GM18909 (cell line): Measurements from ENCODE around the gene RIMBP2.

Experiments
- ATAC-seq: cut with Tn5 transposase; IDR thresholded peaks from one replicate; pipeline ENCODE4 v1.9.1; 2021; ENCODE audit warnings: mild to moderate bottlenecking; ENCODE audit not compliant: unreplicated experiment, poor library complexity

The RIMBP2 gene

DNA sequence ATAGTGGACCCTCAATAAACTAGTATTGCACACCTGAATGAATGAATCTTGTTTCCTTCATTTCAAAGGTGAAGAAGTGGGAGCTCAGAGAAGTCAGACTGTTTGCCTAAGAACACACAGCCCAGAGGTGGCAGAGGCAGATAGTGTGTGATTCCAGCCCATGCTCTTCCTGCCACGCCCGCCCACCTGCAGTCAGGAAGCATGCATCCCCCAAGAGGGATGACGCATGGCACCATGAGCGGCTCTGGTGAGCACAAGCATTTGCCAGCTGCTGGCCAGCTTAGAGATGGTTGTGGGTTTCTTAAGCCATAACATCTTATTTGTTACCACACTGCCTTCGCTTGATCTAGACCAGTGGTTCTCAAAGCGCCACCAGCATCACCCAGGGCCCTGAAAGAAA lies 133.8 kb downstream of the RIMBP2 start:
- no peak for ATAC-seq

DNA sequence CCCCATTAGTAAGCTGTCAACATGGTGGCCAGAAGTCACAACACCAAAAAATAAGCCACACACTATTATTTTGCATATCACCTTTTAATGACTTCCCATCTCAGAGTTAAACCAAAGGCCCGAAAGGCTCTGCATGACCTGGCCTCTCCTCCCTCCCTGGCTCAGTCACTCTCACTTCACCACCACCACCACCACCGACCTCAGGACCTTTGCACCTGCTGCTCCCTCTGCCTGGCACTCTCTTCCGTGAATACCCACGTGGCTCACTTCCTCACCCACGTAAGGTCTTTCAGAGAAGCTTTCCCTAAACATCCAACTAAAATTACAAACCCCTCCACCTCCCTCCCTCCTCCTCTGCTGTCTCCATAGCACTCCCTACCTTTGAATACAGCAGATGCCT lies 134.3 kb downstream of the RIMBP2 start:
- no peak for ATAC-seq

DNA sequence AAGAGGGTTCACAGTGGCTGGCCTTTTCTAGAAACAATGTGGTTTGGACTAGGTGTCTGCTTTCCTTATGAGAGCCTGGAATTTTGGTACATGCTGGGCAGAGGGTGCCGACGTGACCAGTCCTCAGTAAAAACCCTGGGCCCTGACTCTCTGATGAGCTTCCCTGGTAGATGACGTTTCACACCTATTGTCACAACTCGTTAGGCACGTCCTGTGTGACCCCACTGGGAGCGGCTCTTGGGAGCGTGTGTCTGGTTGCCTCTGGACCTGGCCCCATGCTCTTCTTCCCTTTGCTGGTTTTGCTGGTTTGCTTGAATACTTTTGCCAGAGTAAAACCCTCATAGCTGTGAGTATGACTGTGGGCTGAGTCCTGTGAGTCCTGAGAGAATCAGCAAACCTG lies 136.9 kb downstream of the RIMBP2 start:
- no peak for ATAC-seq

DNA sequence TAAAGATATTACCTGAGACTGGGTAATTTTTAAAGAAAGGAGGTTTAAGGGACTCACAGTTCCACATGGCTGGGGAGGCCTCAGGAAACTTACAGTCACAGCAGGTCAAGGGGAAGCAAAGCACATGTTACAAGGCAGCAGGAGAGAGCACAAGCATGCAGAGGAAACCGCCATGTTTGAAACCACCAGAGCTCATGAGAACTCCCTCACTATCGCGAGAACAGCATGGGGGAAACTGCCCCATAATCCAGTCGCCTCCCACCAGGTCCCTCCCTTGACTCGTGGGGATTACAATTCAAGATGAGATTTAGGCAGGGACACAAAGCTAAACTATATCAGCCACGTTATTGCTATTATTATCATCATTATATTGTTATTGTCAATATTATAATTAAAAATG lies 138.7 kb downstream of the RIMBP2 start:
- ATAC-seq, result no peak

DNA sequence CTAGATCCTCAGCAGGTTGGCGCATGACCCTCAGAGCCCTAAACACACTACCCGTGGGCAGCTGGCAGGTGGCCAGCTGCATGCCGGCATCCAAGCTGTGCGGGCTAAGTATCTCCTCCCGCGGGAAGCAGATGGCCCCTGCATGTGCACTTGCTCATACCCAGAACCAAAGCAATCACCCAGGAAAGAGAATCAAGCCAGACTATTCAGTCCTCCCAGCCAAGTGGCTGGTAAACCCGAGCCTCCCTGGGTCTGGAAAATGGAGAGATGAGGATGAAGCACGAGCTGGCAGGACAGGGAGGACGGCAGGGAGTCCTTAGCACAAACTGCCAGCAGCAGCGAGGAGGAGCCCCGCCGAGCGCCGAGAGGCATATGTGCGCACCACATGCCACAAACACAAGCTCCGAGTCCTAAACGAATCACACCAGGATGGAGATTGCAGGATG lies 139.7 kb downstream of the RIMBP2 start:
- no peak for ATAC-seq

DNA sequence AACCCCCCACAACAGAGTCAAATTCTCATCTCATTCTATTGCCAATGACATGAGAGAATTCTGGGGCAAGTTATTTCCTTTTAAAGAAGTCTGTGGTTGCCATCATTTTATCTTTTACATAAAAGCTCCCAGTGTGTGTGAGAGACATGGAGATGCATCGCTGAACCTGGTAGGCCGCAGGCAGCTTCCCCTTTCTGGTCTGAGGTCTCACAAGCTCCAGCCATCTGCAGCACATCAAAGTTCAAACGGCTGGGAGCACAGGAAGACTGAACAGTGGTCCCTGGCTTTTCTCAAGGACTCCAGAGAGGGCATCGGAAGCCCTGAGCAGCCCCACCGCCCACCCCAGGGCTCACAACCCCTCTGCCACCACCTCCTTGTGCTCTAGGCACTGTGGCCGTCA lies 141.7 kb downstream of the RIMBP2 start:
- no peak for ATAC-seq

DNA sequence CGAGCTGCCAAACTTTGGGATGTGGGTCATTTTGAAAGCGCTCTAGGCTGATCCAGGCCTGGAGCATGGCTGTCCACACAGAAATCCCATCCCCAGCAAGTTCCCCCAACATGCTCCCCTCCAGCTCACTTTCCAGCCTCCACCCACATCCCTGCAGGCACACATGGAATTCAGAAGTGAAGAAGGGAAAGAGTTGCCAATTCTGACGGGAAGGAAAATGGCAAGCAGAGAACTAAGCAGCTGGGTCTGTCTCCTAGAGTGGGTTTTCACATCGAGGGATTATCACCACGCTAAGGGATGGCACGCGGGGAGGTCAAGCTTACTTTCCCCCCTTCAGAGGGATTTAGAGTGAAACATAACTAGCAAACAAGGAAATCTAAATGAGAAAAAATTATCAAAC lies 142.3 kb downstream of the RIMBP2 start:
- ATAC-seq, result no peak

DNA sequence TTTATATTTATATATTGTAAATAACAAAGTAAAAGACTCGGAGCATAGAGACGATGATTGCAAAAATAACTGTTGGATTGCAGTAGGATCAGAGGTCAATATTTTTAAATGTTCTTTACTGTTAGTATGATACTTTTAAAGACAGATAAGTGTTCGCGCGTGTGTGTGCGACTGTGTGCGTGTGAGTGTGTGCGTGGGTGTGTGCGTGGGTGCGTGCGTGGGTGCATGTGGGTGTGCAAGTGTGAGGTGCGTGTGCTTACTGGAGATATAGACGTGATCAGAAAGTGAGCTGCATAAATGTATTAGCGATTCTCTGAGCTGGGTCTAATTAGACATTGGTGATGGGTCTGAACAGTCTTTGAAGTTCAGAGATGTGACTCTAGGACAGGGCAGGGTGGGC lies 142.9 kb downstream of the RIMBP2 start:
- ATAC-seq, result no peak

DNA sequence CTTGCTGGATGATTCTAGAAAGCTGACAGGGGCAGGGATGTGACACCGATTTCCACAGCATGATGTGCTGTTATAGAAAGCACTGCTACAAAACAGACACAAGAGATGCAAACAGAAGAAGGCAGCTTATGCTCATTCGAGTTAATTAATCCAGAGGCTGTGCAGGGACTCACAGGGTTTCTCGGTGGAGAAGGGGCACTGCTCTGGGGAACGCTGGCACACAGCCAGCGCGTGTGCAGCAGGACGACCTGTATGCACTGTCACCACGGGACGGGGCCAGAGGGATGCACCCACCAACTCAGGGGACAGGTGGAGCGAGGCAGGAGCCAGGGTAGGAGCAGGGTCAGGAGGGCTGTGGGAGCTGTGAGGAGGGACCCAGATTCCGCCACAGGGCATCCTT lies 143.5 kb downstream of the RIMBP2 start:
- ATAC-seq, result no peak

DNA sequence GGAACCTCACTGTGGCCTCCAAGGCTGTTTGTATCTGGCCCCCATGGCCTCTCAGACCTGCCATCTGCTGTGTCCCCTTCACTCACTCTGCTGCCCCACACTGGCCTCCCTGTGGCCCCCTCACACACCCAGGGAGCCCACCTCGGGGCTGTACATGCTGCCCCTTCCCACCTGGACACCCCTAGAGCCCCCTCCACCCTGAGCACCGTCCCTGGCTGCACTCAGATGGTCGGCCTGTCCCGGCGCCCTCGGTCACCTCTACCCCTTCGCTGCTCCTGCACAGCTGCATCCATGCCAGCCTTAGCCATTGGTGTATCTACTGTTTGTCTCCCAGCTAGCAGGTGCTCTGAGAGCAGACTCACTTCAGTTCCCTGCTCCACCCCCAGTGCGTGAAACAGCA lies 144.4 kb downstream of the RIMBP2 start:
- ATAC-seq, result no peak

DNA sequence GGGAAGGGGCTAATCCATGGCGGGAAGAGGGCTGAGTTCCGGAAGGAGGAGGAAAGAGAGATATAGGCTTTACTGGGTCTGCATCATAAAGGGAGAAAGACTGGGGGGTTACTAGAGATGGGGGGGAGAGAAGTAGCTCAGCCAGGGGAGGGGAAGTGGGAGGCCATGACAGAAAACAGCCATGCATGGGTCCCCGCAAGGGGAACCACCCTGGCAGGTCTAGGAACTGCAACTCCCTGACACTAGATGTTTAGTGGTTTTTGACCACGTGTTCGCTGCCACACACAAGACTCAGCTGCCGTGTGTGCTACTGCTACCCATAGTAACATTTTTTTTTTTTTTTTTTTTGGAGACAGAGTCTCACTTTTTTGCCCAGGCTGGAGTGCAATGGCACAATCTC lies 145.0 kb downstream of the RIMBP2 start:
- no peak for ATAC-seq

DNA sequence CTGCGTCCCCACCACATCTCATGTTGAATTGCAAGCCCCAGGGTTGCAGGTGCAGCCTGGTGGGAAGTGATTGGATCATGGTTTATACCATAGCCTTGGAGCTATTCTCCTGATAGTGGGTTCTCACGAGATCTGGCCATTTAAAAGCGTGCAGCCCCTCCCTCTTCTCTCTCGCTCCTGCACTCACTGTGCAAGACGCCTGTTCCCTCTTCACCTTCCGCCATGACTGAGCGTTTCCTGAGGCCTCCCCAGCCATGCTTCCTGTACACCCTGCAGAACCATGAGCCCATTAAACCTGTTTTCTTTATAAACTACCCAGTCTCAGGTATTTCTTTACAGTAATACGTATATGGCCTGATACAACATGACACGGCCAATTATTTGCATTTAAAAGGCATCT lies 146.6 kb downstream of the RIMBP2 start:
- no peak for ATAC-seq

DNA sequence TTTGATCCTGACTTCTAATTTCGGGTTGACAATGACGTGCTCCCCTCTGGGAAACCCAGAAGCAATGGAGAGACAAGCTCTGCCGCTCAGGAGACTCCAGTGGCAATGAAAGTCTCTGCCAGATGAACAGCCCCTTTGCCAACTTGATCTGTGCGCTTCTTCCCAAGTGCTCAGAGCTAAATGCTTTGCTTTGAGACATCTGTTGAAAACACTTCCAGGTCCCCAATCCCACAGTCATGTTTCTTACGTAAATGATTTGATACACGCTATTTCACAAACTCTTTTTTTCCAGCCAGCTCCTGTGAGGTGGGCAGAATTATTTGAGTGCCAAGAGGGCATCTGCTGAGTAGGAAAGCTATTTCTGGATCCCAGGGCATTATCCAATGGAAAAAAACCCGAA lies 147.6 kb downstream of the RIMBP2 start:
- no peak for ATAC-seq

DNA sequence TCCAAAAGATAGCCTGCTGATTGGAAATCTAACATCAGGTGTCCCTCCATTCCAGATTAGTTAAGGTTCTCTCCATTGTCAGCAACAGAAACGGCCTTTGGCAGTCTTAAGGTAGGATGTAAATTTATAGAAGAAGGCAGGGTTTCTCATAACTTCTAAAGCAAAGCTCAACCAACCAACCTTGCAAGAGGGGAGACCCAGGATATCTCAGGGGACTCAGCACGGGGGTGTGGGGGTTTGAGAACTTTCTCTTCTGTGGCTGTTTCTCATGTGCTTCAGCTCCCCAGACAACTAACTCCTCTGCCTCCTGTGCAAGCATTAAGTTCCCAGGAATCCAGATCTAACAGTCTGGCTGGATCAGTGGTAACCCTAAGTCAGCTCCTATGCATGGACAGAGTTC lies 148.1 kb downstream of the RIMBP2 start:
- no peak for ATAC-seq

DNA sequence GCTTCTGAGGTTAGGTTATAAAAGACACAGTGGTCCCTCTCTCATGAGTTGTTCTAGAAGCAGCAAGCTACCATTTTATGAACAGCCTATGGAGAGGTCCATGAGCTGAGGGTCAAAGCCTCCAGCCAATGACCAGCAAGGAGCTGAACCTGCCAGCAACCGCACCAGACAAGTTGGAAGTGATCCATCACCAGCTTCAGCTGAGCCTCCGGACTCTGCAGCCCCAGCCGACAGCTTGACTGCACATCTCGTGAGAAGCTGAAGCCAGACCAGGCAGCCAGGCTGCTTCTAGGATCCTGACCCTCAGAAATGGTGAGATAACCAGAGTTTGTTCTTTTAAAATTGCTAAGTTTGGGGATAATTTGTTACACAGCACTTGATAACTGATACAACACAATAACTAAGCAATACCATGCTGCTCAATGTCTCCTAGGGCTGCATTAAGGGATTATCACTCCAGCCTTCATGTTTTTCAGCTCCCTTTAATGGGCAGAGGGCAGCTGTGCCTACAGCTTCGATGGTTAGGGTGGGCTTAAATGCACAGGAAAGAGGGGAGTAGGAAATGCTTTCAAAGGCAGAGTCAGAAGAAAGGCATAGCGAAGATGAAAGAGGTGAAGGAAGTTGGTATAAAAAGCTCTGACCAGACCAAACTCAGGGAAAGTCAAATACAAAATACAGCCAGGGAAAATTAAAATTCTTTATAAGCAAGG lies 149.5 kb downstream of the RIMBP2 start:
- ATAC-seq, result no peak

DNA sequence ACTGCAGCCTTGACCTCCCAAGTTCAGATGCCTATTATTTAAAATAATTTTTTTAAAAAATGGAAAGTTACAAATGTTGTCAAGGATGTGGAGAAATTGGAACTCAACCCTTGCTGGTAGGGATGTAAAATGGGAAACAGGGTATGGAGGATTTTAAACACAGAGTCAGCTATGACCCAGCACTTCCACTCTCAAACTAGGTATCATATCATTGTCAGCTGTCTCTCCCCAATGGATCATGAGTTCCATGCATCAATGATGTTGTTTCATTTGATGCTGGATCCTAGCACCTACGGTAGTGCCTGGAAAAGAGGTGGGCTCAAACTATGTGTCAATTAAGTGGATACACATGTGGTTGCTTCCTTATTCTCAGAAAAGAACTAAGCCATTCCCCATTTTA lies 150.9 kb downstream of the RIMBP2 start:
- no peak for ATAC-seq

DNA sequence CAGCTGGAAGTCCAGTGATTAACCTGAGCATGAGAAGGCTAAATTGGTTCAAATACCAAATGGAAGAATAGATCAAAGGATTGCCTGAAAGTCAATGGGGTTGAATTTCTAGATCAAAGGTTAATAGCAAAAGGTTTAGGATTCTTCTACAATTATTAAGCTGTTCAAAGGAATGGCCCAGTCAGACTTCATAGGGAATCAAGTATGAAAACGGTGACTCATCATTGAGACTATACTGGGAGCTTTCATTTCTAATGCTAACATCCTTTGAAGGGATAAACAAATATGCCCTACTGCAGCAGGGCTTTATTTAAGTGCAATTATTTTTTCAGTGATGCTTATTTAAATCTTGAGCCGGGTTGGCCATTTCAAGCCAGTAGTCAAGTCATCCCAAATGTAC lies 152.8 kb downstream of the RIMBP2 start:
- ATAC-seq, result no peak

DNA sequence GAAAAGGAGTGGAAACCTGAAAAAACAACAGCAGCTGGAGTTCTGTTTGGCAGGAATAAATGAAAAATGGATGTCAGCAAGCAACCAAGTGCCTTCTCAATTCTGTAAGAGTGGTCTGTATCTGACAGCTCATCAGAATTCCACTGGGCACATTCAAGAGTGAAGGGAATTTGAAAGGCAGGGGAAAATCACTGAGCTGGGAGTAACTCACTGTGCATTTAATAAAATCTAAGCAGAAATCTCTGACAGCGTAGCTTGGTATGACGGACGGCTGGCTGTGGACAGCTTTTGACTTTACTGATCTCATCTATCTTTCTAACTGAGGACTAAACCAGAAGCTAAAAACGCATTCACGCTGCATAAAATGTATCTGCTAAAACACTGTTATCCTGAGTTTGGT lies 153.4 kb downstream of the RIMBP2 start:
- no peak for ATAC-seq

DNA sequence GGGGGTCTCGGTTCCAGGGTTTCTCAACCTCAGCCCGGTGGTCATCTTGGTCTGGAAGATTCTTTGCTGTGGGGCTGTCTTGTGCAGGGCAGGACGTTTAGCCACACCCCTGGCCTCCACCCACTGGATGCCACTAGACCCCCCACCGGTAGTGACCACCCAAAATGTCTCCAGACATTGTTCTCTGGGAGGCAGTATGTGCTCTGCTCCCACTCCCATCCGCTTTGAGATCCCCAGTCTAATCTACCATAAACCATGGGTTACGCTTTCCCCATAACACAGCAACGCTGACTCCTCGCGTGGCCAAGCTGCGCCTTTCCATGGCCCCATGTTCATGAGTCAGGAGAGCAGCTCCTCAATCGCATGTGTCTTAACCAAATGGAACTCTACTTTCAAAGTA lies 155.8 kb downstream of the RIMBP2 start:
- ATAC-seq, result no peak

DNA sequence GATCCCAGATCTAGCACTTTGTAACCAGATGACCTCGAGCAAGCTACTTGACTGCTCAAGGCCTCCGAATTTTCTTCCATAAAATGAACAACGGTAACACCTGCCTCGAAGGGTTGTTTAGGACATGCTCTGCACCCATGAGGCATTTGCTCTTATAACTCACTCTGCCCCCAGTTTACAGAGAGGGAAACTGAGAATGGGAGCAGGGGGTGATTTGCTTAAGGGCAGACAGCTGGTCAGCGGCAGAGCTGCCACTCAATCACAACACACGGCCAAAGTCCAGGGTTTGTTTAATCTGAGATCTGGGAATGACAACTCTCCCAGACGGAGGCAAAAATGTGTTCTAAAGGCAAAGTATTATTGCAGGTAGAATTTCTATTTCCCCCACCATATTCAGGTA lies 156.3 kb downstream of the RIMBP2 start:
- ATAC-seq, result no peak

DNA sequence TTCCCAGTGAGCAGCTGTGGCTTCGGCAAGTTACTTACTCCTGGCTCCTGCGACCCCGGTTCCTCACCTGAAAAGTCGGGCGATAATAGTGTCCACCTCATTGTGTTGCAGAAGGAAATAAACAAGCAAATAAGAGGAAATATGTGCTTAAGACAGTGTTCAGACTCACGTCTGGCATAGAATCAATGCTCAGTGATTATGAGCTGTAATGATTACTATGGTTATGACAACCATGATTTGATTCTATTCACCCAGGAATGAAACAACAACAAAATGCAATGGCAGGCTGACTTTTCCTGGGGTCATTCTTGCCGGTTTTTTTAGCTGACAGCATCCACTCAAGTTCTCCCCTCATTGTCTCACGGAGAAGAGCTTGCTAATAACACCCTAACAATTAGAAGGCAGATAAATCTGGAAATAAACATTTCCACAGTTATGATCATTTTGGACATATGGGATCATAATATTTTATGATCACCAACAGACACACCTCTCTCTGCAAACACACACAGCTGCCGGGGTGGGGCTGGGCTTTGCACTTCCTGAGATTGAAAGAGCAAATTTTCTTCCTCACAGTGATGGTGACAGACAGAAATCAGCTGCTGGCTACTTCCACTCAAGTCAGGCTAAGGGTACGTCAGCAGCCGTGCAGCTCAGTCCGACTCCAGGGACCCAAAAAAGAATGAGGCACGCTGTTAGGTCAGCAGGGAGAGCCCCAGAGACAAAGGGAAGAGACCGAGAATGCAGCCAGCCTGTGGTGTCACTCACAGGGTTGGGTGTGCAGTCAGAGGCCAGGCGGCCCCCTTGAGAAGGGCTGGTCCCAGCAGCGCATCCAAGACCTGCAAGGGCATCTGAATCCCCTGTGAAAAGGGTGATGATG lies 158.0 kb downstream of the RIMBP2 start:
- no peak for ATAC-seq

DNA sequence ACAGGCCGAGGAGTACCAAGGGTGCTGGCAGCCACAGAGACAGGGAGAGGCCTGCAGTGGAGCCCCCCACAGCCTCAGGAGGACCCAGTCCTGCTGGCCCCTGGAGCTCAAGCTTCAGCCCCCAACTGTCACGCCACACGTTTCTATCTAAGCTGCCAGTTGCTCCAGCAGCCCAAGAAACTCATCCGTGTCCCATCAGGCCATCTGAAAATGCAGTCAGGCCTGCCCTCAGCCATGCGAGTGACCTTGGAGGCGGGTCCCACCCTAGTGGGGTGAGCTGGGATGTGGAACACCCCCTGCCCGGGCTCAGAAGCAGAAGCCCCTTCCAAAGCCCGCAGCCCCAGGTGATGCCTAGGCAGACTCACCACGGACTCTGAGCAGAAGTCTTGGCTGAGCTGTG lies 158.9 kb downstream of the RIMBP2 start:
- no peak for ATAC-seq
